GM21423 (cell line): Measurements from ENCODE around the gene RSF1.

Source experiments
- ATAC-seq: cut with Tn5 transposase; IDR thresholded peaks from one replicate; pipeline ENCODE4 v1.9.1; 2021; ENCODE audit warnings: mild to moderate bottlenecking, moderate library complexity; ENCODE audit not compliant: unreplicated experiment

RSF1 gene

GRCh38 chr11:77695417-77695816 is 125.1 kb downstream of the RSF1 start:
- ATAC-seq = no peak

- ATAC-seq = no peak
Measured at GRCh38 chr11:77690649-77691048, 129.9 kb downstream of the RSF1 start.

GRCh38 chr11:77687088-77687487 is 133.4 kb downstream of the RSF1 start:
- no peak for ATAC-seq

GRCh38 chr11:77677138-77677537 is 143.4 kb downstream of the RSF1 start:
- ATAC-seq = no peak

- no peak for ATAC-seq
Measured at GRCh38 chr11:77672264-77672663, 148.3 kb downstream of the RSF1 start.

GRCh38 chr11:77669848-77670511 is 150.5 kb downstream of the RSF1 start:
- ATAC-seq = no peak

GRCh38 chr11:77668760-77669159 is 151.8 kb downstream of the RSF1 start:
- ATAC-seq = no peak

GRCh38 chr11:77665240-77665965 is 155.1 kb downstream of the RSF1 start:
- ATAC-seq = no peak

- no peak for ATAC-seq
Measured at GRCh38 chr11:77661670-77662069, 158.9 kb downstream of the RSF1 start.

- no peak for ATAC-seq
Measured at GRCh38 chr11:77660947-77661346, 159.6 kb downstream of the RSF1 start.

GRCh38 chr11:77658213-77659013 is 162.1 kb downstream of the RSF1 start:
- no peak for ATAC-seq

GRCh38 chr11:77656362-77656761 is 164.2 kb downstream of the RSF1 start:
- no peak for ATAC-seq

GRCh38 chr11:77654770-77655434 is 165.6 kb downstream of the RSF1 start:
- ATAC-seq = no peak

GRCh38 chr11:77650123-77650522 is 170.4 kb downstream of the RSF1 start:
- no peak for ATAC-seq

- ATAC-seq = no peak
Measured at GRCh38 chr11:77647654-77648305, 172.7 kb downstream of the RSF1 start.

GRCh38 chr11:77644887-77645286 is 175.6 kb downstream of the RSF1 start:
- no peak for ATAC-seq

- no peak for ATAC-seq
Measured at GRCh38 chr11:77642228-77642627, 178.3 kb downstream of the RSF1 start.

- ATAC-seq = peak; percentile 94
Measured at GRCh38 chr11:77637345-77638165, 183.0 kb downstream of the RSF1 start, which contains the start of gene CLNS1A. CLNS1A (minus strand) TSS chr11:77637794; CDS start chr11:77637714, 80 bp downstream.

- ATAC-seq = no peak
Measured at GRCh38 chr11:77636731-77637344, 183.7 kb downstream of the RSF1 start.
